GM19467 (cell line): ENCODE data around the gene RBBP8NL.

Experiments used
- ATAC-seq: cut with Tn5 transposase; IDR thresholded peaks from one replicate; pipeline ENCODE4 v1.9.1; 2021; ENCODE audit warnings: mild to moderate bottlenecking, moderate library complexity; ENCODE audit not compliant: unreplicated experiment

The RBBP8NL gene

DNA sequence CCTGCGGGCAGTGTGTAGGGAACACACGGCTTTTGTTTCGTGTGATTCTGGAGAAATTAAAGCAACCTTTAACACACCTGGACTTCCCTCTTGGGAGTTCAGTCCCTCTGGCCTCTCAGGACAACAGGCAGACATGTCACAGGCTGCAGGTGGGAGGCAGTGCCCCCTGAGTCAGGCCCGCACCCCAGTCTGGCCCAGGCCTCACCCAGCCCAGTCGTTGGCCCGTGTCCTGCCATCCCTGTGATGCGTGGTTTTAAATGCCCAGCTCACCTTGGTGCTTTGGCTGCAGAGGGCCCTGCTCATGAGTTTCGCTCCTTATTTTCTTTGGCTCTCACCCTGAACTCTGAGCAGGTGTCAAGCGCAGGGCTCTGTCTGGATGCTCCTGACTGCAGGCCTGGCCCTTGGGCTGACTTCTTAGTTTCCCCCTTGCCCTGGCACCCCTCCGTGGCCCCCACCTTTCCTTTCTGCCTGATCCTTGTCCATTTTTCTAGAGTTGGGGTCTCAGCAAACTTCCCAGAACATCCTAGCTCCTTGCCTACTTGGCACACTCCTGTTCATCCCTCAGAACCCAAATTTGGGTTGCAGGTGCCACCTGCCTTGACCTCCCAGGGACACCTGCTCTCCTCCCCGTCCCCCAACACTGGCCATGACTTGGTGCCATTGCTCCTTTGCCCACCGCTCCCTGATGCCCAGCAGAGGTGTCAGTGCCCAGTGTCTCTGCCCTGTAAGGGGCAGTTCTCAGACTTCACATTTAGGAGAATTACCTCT lies 18.1 kb downstream of the RBBP8NL start:
- no peak for ATAC-seq

DNA sequence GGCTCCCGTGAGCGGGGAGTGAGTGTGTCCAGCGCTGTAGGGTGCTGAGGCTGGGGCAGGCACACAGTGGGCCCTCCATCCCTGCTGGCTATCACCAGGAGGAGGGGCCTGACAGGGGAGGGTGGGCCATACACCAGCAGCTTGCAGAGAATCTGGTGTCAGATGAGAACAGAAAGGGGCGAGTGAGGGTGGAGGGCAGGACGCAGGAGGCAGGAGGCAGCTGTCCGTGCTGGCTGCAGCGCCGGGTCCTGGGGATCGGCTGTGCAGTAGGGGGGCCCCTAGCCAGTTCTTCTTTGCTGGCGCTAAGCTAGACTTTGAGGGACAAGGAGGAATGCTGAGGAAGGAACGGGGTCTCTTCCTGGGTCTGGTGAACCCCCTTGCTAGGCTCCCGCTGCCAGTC lies 18.7 kb downstream of the RBBP8NL start:
- no peak for ATAC-seq

DNA sequence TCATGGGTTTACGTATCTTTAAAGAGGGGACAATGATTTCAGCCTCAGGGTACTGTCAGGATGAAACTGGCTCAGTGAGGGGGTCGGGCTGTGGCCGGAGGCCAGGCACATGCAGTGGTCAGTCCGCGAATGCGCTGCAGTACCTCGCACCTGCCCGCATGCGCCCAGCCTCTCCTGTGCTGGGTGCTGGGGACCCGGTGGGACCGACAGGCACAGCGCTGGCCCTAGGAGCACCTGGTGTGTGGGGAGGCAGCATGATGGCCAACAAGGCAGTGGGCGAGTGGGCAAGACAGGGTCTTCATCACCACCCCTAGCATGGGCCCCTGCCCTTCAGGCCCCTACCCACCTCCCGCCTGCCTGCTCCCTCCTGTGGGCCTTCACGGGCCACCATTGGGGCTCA lies 19.3 kb downstream of the RBBP8NL start:
- no peak for ATAC-seq

DNA sequence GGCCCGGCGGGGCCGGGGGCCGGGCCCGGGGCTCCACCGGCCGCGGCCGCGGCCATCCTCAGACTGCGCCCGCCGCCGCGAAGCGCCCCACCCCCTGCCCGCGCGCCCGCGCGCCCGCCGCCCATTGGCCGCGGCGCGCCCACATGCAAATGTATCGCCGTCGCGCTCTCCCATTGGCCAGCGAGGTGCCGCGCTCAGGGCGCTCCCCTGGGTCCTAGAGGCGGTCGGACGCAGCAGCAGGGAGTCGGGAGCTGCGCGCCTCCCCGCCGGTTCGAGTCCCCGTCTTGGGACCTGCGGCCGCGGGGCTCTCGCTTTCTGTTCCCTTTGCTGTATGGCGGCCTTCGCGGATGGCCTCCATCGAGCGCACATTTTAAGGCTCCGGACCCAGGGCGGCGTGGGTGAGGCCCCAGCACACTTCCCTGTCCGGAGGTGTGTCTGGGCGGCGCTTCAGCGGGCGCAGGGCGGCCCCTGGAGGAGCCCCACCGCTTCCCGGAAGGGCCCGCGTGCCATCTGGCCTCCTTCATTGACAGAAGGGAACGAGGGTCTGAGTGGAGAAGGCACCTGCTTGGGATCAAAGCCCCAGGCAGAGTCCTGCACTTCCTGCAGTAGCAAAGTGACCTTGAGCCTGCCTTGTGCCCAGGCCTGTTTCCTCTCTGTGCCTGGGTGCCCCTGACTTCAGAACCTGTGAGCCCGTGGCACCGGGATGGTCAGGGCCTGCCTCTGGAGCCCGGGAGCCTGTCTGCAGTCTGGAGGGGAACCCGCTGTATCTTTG lies 19.9 kb downstream of the RBBP8NL start, which contains the start of gene CABLES2:
TSS of gene CABLES2 (minus strand) at position 65 of the 772 bp plus-strand sequence. CDS start at position 56, 9 bp downstream.
- peak; percentile 59 for ATAC-seq

DNA sequence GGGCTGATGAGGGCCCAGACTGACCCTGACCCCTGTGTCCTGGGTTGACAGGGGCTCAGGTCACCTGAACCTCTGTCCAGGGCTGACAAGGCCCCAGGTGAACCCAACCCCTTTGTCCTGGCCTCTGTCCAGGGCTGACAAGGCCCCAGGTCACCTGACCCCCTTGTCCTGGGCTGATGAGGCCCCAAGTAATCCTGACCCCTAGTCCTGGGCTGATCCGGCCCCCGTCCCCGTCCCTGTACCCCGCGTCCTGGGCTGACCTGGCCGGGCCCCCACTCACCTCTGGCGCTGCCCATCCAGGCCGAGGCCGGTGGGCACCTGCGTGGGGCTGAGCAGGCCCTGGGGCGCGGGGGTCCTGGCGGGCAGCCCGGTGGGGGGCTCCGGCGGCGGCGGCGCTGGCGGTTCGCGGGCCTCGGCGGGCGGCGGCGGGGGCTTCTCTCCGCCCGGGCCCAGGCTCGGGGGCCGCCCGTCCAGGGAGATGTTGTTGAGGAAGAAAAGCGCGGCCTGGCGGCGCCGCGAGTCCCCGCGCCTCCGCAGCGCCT lies 20.6 kb downstream of the RBBP8NL start:
- no peak for ATAC-seq

DNA sequence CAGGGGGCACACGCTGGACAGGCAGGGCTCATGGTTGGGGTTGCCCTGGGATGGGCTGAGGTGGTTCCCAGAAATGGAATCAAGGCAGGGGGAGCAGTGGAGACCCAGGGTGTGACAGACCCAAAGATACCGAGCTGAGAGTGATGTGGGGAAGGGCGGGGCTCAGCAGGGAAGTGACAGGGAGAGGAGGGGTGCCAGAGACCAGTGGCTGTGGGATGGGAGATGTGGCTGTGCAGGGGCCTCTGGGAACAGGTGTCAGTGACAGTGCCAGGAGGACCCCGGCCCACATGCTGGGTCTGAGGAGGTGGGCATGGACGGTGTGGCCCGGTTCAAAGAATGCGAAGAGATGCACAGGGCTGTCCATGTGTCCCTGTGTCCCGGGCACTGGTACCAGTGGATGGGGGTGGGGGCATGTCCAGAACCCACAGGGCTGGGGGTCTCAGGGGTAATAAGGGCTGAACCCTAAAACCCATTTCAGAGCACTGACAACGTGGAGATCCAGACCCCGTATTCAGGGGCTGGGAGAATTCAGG lies 21.3 kb downstream of the RBBP8NL start:
- ATAC-seq: no peak

DNA sequence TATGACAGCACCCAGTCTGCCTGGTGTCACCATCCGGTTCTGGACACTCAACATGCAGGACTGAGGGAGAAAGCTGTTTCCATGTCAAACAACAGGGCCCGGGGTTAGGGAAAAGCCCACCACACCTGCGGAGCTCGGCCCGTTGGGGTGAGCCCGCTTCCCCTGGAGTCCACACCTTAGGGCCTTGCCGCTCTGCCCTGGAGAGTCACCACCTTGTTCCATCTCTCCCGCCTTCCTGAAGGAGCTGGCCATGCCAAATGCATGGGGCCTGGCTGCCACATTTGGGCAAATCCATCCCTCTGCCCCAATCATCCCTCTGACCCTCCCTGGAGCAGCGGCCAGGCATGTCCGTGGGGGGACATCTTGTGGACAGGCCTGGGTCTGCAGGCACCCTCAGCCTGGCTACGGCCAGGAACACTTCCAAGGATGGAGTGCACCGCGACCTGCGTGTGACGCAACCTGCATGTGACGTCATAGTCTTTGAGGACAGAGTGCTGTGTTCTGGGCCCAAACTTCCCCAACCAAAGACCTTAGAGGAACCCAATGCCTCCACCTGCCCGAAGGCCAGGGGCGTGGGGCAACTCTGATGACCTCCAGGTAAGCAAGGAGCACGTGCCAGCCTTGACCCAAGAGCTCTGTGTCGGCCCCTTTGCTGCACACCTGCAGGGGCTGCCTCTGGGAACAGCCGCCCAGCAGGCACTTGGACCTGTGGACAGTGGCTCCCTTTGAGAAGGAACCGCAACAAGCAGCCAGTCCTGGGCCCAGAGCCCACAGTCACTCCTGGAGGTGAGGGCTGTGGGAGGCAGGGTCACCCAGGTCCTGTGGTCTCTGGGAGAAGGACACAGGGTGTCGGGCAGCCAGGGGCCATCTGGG lies 22.0 kb downstream of the RBBP8NL start:
- no peak for ATAC-seq

DNA sequence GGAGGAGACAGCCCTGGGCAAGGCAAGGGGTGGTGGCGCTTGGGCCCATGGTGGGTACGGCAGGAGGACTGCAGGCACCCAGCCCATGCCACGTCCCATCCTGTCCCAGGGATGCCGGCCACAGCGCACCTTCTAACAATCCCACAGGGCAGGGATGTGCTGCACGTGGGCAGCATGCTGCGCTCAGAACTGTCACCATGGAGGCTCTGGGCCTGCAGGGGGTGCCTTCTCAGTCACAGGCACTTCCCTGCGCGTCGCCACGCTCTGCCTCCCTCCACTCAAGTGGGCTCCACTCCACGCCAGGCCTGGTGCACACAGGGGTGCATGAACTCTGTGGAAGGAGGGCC lies 22.6 kb downstream of the RBBP8NL start:
- no peak for ATAC-seq

DNA sequence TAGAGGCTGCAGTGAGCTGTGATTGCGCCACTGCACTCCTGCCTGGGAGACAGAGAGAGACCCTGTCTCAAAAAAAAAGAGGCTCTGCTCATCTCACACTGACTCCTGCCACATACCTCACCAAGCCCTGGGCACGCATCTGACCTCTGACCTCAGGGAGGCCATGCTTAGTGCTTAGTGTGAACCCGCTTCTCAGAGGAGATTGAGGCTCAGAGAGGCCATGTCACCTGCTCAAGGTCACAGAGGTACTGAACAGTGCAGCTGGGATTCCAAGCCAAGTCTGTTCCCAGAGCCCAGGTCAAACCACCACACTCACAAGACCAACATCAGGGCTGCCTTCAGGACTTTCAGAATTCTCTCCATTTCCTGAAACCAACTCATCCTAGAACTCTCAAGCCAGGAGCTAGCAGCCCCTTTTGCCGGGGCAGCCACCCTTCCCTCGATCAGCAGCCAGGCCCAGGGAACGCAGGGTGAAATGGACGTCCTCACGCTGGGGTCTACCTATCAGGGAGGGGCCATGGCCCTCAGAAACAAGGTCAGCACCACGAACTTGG lies 23.1 kb downstream of the RBBP8NL start:
- no peak for ATAC-seq

DNA sequence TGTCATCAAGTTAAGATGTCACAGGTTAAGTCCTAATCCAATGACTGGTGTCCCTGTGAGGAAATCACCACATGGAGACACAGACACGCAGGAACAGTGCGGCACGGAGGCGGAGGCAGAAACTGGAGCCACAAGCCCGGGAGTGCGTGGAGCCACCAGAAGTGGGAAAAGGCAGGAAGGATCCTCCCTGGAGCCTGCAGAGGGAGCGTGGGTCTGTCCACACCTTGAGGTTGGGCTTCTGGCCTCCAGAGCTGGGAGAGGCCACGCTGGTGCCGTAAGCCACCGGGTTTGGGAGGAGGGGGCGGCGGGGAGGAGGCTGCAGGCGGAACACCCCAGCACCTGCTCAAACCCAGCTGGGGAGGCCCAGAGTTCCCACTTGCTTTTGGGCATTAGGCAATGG lies 24.0 kb downstream of the RBBP8NL start:
- ATAC-seq: no peak

DNA sequence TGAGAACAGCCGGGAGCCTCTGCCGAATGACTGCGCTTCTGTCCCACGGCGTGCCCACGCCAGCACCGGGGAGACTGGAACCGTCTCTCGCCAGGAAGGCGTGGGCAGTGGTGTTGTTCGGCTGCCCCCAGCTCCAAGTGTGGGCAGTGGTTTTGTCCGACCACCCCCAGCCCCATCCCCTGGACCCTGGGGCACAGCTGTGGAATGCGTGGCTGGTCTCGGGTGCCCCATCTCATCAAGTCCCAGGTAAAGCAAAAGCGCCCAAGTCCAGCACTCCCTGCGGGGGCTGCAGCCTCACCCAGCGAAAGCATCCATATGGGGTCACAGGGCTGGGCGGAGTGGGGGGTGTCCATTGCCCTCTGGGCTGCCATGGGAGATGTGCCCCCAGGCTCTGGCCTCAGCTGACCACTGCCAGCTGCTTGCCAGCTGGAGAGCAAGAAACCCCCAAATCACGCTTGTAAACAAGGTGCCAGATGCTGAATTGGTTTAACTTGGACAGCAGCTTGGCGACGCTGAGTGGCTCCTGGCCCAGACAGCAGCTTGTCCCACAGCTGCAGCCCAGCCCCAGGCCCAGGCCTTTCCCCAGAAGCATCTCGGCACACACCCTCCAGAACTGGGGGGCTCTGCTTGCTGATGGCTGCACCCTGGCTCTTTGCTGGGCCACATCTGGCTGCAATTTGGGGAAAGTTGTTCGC lies 24.7 kb downstream of the RBBP8NL start:
- ATAC-seq: no peak

DNA sequence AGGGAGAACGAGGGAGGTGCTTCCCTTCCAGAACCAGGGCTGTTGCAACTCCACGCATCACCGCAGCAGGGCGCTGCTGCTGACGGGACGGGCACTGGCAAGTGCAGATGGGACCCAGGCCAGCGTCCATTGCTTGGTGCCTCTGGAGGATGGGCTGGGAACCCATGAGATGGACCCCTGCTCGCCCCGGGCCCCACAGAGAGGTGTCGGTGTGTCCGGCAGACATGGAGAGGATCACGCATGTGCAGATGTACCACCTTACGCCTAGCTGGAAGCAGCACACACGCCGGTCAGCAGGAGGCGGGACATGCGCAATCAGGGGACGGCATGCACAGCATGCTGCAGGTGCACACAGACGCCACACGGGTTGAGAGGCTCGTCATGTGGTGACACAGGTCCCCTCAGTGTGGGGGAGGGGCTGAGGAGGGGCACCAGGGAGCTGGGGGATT lies 26.0 kb downstream of the RBBP8NL start:
- ATAC-seq: no peak

DNA sequence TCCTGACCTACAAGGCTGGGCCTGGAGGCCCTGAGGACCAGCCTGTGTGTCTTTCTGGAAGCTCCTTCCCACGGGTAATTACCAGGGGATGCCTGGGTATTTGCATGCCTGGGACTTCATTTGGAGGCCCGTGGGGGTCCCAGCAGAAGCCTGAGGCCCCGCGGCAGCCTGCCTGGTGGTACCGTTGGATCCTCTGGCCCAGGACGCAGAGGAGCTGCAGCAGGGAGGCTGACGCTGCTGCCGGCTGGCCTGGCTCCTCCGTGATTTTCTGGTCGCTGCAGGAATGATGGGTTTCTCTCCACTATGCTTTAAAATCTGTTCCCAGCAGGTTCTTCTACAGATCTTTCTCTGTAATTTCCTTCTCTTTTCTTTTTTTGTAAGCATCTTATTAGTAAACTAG lies 26.8 kb downstream of the RBBP8NL start:
- ATAC-seq: no peak

DNA sequence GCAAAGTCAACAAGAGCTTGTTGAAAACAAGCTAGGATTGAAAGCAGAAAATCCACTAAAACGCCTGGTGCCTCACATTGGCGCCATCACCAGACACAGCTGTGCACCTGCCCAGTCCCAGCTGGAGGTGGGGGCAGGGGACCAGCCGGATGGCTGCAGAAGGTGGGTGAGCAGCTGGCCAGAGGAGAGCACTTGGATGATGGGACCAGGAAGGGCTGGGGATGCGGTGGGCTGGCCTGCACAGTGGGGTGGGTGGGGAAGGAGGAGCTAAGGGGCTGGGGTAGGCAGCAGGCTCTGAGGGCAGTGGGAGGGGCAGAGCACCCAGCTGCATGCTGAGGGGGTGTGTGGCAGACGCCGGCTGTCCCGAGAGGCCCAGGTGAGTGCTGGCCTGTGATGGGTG lies 27.3 kb downstream of the RBBP8NL start:
- ATAC-seq: no peak

DNA sequence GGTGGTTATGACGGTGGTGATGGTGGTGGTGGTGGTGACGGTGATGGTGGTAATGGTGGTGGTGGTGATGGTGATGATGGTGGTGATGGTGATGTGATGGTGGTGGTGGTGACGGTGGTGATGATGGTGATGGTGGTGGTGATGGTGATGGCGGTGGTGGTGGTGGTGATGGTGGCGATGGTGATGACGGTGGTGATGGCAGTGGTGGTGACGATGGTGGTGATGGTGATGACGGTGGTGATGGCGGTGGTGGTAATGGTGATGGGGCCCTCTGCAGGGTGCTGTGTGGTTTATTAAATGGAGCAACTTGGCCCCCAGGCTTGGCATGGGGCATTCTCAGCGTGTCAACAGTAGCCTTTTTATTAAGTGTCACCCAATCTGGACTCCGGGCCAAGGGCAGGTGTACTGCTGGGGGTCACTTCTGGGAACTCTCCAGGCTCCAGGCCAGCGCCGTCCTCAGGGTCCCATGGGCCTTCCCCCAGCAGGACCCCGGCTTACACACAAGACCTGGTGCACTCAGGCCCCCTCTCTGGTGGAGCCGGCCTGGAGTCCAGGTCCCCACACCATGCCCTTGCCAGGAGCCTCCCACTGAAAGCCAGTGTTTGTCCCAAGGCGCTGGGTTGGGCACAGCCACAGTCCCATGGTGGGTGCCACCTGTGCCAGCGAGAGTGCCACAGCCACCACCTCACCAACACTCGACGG lies 29.1 kb downstream of the RBBP8NL start:
- no peak for ATAC-seq

DNA sequence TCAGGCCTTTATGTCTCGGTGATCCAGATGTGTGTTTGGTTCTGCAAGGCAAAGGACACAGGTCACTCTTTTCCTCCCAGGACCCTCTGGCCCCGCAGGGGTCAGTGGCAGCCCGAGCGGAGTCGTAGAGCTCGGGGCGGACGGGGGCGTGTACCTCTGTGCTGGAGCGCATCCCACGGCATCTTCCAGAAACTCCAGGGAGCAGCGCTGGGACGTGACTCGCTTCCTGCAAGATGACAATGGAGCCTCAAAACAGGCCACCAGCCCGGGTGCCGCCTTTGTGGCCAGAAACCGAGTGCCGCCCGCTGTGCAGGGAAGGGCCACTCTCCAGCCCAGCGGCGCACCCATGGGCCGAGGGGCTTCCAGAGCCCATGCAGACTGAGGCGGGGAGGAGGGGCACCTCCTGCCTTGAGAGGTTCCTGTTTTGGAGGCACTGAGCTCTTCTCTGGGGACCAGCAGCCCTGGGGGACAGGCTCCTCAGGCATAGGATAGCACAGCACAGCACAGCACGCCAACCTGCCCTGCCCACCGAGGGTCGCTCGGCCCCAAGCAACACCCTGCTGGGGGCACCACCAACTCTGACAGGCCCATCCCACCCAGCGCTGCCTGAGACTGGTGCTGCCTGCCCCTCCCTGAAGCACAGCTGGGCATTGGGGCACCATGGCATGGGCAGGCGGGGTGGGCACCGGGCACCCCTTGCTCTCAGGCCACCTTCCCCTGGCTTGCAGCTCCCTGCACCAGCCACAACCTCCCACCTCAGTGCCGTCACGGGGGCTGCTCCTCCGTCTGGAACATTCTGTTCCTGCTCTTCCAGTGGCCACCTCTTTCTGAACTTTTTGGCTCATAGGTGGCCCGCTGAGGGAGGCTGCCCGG lies 30.7 kb downstream of the RBBP8NL start:
- no peak for ATAC-seq

DNA sequence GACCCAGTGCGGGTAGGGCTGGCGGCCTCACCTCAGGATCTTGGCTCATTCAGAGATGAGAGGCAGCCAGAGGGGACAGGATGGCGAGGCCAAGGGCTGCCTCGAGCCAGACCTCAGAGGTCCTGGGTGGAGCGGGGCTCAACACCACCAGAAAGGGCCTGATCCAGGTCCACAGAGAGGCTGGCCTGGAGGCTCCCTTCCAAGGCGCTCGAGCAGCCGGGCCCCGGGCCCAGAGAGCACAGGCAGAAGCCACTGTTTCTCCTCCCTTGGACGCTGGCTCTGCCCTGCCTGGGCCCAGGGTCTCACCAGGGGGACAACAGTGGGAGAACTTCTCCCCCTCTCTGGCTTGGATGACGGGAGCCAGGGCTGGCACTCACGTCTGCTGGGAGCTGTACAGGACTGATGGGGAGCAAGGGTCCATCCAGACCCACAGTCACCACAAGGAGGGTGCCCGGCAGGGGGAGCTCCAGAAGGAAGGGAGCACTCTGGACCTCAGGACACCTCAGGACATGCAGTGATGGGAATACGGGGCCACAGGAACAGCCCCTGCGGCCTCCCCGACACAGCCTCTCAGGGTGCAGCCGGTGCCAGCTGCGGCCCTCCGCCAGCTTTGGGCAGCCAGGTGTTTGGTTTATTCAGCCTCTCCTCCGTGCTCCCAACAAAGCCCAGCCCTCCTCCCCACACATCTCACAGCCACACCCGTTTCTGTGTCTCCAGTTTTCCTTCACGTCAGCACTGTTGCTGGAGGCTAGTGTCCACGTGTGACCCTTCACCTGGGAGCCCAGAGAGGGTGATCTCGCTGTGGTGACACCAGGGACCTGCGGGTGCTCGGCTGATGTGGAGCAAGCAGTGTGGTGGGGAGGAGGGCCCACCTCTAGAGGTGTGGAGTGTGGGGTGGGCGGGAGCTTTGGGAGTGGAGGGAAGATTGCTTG lies 31.8 kb downstream of the RBBP8NL start:
- no peak for ATAC-seq
